Transverse colon (tissue), 3 donors: ENCODE measurements around the gene TTLL5.

ENCODE experiments used
- POLR2A ChIP-seq: fragments of 450-650 bp; IDR thresholded peaks from one replicate; pipeline ENCODE4 v1.6.1; 2016; ENCODE audit warnings: antibody characterized with exemption, mild to moderate bottlenecking, moderate library complexity
- TF ChIP-seq, protein P1 (sequence below), 5 experiments: fragments of 200-600 bp in 3 of 5; fragments of 450-650 bp in 2 of 5; sonication (generic) in 3 of 5; IDR thresholded peaks; 1 replicate in 2 of 5; 2 replicates in 3 of 5; pipeline ENCODE4 v1.5.1; 2016 to 2017; ENCODE audit warnings: antibody characterized with exemption in 5 of 5, inconsistent platforms in 3 of 5, mild to moderate bottlenecking in 2 of 5, moderate library complexity in 1 of 5

DNA sequence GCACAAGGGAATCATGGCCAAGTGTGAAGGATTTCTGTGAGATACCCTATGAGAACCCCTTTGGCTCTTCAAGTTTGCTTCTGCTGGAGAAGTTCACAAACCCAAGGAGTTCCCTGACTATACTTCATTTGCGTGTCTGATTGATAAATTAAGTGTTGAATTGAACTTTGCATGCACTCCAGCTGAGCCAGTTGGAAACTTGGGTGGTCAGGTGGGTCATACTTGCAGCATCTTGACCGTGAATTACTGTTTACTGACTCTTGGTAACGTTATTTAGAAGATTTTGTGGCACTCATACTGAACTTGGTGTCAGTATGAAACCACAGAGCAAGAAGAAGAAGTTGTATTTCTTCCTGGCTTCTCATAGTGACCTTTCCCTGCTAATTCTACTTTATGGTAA lies 243.3 kb downstream of the TTLL5 start:
- TF ChIP-seq, protein P1, sequence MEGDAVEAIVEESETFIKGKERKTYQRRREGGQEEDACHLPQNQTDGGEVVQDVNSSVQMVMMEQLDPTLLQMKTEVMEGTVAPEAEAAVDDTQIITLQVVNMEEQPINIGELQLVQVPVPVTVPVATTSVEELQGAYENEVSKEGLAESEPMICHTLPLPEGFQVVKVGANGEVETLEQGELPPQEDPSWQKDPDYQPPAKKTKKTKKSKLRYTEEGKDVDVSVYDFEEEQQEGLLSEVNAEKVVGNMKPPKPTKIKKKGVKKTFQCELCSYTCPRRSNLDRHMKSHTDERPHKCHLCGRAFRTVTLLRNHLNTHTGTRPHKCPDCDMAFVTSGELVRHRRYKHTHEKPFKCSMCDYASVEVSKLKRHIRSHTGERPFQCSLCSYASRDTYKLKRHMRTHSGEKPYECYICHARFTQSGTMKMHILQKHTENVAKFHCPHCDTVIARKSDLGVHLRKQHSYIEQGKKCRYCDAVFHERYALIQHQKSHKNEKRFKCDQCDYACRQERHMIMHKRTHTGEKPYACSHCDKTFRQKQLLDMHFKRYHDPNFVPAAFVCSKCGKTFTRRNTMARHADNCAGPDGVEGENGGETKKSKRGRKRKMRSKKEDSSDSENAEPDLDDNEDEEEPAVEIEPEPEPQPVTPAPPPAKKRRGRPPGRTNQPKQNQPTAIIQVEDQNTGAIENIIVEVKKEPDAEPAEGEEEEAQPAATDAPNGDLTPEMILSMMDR (IDR thresholded peaks at IDR 0.05), result no peak
- TF ChIP-seq POLR2A, result no peak
